GM13976 (cell line): ENCODE data around the gene CCNI.
"Not testable (repeated sequence)": the region's sequence is repeated elsewhere in the genome, so short reads cannot be mapped to it uniquely, and the experiment has no call there.

Experiments used
- DNase-seq: peaks from one replicate; pipeline ENCODE4 v3.0.0; 2012; ENCODE audit warnings: low spot score
- CTCF ChIP-seq: IDR thresholded peaks from 2 replicates; pipeline ENCODE4 v1.5.1; 2012; ENCODE audit warnings: borderline replicate concordance, mild to moderate bottlenecking; ENCODE audit not compliant: insufficient read depth; ENCODE audit errors: extremely low read depth, missing control alignments, control extremely low read depth
- in situ Hi-C: fragments of 300-500 bp; cut with MboI; formaldehyde crosslinking; loops from one replicate; pipeline ENCODE4 v1.12.0; 2022; ENCODE audit warnings: low sequenced_read_pairs, mixed read lengths, inconsistent platforms; ENCODE audit not compliant: unreplicated experiment

Gene CCNI

DNA sequence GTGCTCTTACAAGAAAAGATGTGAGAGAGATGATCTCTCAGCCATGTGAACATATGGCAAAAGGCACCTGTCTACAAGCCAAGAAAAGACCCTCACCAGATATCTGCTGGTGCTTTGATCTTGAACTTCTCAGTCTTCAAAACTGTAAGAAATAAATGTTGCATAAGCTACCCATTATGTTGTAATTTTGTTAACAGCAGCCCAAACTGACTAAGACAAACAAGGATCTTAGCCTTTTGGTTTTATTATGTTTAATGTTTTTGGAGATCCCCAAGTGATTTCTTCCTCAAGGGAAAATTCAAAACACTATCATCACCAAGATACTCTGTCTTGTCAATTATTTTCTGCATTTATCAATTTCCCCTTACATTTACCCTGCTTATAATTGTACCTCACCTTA lies 21.8 kb upstream of the CCNI start:
- in situ Hi-C loops: loop anchor here (5.0 kb wide), 1 partner anchor 105 kb away; no protein-coding TSS in a partner anchor
- no peak for TF ChIP-seq CTCF

DNA sequence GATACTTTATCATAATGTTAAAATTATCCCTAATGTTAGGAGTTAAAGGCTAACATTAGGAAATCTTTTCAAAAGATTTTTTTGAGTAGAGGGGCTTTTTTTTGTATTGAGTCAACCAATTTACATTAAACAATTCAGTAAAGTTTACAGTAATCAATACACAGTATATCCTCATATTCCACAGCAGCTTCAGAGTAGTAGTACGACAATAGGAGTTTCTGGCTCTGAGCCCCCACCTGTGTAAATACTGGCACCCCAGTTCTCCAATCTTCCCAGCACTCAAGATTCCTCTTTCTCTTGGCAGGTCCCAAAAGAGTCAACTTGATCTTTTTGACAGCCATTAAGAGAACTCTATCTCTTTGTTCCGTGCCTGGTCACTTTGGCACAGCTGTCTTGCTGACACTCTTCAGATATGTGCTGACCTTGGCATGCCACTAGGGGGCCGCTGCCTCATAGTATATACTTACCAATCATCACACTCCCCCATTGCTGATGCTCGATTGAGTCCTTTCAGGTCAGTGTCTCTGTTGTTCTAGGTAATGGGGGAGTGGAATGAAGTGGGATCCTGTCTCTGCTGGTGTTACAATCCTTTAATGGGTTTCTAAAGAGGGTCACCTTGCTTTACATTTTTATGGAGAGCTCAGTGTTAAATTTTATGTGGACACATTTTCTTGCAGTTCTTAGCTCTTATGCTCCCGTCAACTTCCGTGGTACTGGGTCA lies 19.5 kb upstream of the CCNI start:
- in situ Hi-C loops: loop anchor here (5.0 kb wide), 1 partner anchor 107 kb away; no protein-coding TSS in a partner anchor
- peak; percentile 69 for DNase-seq
- peak; percentile 75 for TF ChIP-seq CTCF

More for the DNA sequence above, 21.8 kb upstream of the CCNI start:
- no peak for DNase-seq

- no peak for DNase-seq
- TF ChIP-seq CTCF: no peak
- in situ Hi-C loops: no loop called here
These were observed 18.7 kb upstream of the CCNI start for GRCh38 chr4:77094496-77094895.

- TF ChIP-seq CTCF: no peak
- no peak for DNase-seq
- in situ Hi-C loops: no loop called here
These were observed 17.6 kb upstream of the CCNI start for GRCh38 chr4:77093401-77093800.

DNA sequence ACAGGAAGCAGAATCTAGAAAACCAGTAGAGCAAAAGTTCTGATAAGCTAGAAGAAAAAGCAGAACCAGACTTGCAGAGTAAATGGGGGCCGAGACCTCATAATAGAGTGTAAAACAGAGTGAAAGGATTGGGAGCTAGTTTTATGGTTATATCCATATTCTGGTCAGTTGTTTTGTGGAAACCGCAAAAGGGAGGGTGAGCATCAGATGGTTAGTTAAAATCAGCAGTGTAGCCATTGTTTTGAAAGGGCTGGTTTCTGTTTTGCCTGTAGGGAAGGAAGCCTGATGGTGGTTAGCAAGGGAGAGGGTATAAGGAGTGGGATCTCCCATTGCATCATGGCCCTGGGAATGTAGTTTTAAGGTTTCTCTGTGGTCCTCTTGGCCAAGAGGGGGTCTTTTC lies 17.2 kb upstream of the CCNI start:
- in situ Hi-C loops: no loop called here
- no peak for TF ChIP-seq CTCF
- DNase-seq: no peak

DNA sequence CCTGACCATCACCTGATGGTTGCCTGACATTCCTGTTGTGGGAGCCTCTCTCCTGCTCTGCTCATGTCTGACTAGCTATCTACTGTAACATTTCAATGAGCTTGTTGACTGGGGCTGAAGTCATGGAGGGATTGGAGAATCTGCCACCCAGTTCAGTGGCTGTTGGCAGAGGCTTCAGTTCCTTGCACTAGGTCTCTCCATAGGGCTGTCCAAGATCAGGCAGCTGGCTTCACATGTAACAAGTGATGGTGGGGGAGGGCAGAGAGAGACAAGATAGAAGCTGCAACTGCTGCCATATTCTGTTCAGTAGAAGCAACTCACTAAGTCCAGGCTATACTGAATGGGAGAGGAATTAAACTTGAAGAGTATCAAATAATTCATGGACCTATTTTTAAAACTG lies 14.1 kb upstream of the CCNI start:
- no peak for DNase-seq
- in situ Hi-C loops: no loop called here
- TF ChIP-seq CTCF: no peak

GRCh38 chr4:77087027-77087426 lies 11.2 kb upstream of the CCNI start:
- in situ Hi-C loops, DNase-seq: not testable (repeated sequence)
